ENCODE results near the gene FMN2.

GRCh38 chr1:240136402-240136801 is 44.7 kb downstream of the FMN2 start:
- TF ChIP-seq CTCF (IDR thresholded peaks at IDR 0.05; ENCODE audit: low read depth, low read length, poor library complexity, severe bottlenecking), result no peak
- no peak for TF ChIP-seq EZH2phosphoT487 (IDR thresholded peaks at IDR 0.05; ENCODE audit: borderline replicate concordance, low read length)

Measured in DOHH2 (cell line).